Stomach (tissue), 9 donors: ENCODE measurements around the gene COX4I1. TPM values are rescaled to one million over a fixed set of nuclear protein-coding genes. Genes with fewer than 3 reads are reported as not detected.

Experiments
- DNase-seq, 2 donors: peaks; one replicate each; pipeline versions ENCODE4 v3.0.0 to v3.0.0-alpha.2; 2013 to 2019
- H3K27ac ChIP-seq, 5 donors: fragments of 200-600 bp in 4 of 5; sonication (generic) in 4 of 5; one replicate each; pipeline ENCODE4 v1.5.1; 2013 to 2019; ENCODE audit warnings: mild to moderate bottlenecking in 1 of 5, moderate library complexity in 1 of 5
- H3K27me3 ChIP-seq, 3 donors: fragments of 200-600 bp; sonication (generic); one replicate each; pipeline ENCODE4 v1.5.1; 2017 to 2019; ENCODE audit warnings: mixed run types in 1 of 3
- H3K36me3 ChIP-seq, 4 donors: fragments of 200-600 bp; sonication (generic); 1 replicate in 3 of 4; 2 replicates in 1 of 4; pipeline ENCODE4 v1.5.1; 2016 to 2019
- H3K4me1 ChIP-seq, 4 donors: fragments of 200-600 bp; sonication (generic); one replicate each; pipeline ENCODE4 v1.5.1; 2016 to 2019
- H3K4me3 ChIP-seq, 4 donors: fragments of 200-600 bp; sonication (generic) in 3 of 4; one replicate each; pipeline ENCODE4 v1.5.1; 2016 to 2019; ENCODE audit warnings: mild to moderate bottlenecking in 1 of 4
- H3K9me3 ChIP-seq, 4 donors: fragments of 200-600 bp; sonication (generic); one replicate each; pipeline ENCODE4 v1.5.1; 2016 to 2019
- EP300 ChIP-seq: sonication (generic); formaldehyde crosslinking; IDR thresholded peaks from one replicate; pipeline ENCODE4 v1.6.1; 2017; ENCODE audit warnings: antibody characterized with exemption
- POLR2A ChIP-seq, 4 donors: fragments of 450-650 bp; IDR thresholded peaks; one replicate each; pipeline ENCODE4 v1.6.1; 2016; ENCODE audit warnings: antibody characterized with exemption in 4 of 4, control low read depth in 2 of 4, mild to moderate bottlenecking in 1 of 4, moderate library complexity in 1 of 4
- POLR2AphosphoS5 ChIP-seq, 3 donors: sonication (generic); formaldehyde crosslinking; IDR thresholded peaks; one replicate each; pipeline ENCODE4 v1.6.1; 2016; ENCODE audit warnings: antibody characterized with exemption in 3 of 3
- WGBS, 5 donors: extraction: QIAGEN DNeasy Blood & Tissue Kit in 3 of 5; methylation state at CpG; one replicate each; pipeline versions ENCODE4 v1.1.5 to v1.1.7; 2013 to 2018; 5-methylcytosine and 5-hydroxymethylcytosine counted together
- intact Hi-C: fragments of 100-400 bp; cut with DNase I; formaldehyde crosslinking; loops from one replicate; pipeline ENCODE4 v1.15.1; 2023; ENCODE audit warnings: low total_unique reads
- polyA plus RNA-seq, 3 donors: library from polyadenylated mRNA; stranded (reverse); fragments of 200-250 nt; gene quantifications; one replicate each; pipeline ENCODE4 v1.2.3, GENCODE V29; 2013
- total RNA-seq, 5 donors: library from RNA; depleted of rRNA; stranded (reverse); fragments of >200 nt; gene quantifications; one replicate each; pipeline versions ENCODE4 v1.1.0 to v1.2.3, GENCODE V29; 2014 to 2016
- TF ChIP-seq, protein P1 (sequence below), 7 experiments: fragments of 450-650 bp in 4 of 7; fragments of 200-600 bp in 3 of 7; sonication (generic) in 3 of 7; IDR thresholded peaks; one replicate each; pipeline ENCODE4 v1.5.1; 2016 to 2019; ENCODE audit warnings: antibody characterized with exemption in 7 of 7, control low read depth in 2 of 7, mild to moderate bottlenecking in 1 of 7
- donor health status: healthy with polysubstance abuse.
- donor health status: Bipolar disorder and iron deficiency.
- donor health status: healthy.

Gene COX4I1
- total and polyA plus RNA-seq, 8 donors = 57.2 to 1,368 (median 668) TPM

DNA sequence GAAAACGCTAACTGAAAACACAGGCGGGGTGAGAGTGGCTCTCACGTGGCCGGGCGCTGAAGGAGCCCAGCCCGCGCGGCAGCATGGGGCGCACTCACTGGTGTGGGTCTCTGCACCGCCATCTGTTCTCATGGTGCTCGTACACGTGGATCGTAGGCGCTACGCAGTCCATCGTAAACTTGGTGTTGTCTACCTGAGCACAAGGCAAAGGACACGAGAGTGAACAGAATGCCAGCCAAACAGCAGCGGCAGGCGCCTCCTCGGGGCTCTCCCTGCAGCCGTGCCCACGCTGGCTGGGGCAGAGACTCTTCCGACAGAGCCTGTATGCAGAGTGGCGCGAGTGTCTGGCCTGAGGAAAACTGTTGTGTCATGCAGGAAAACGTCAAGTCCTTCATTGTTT, 19.2 kb upstream of the COX4I1 start:
- Histone ChIP-seq H3K9me3 (no peaks in the 10 kb centered on the region), H3K27me3 (no peaks in the 10 kb centered on the region), H3K27ac (no peak overlapping the region), H3K4me1 (peaks cover 9 to 17% (median 12%) of the 10 kb centered on the region in 4 donors), H3K36me3 (peaks cover 32 to 78% (median 67%) of the 10 kb centered on the region in 4 donors), H3K4me3 (no peak overlapping the region)
- no peak for TF ChIP-seq POLR2A (IDR thresholded peaks at IDR 0.05)
- TF ChIP-seq, protein P1, sequence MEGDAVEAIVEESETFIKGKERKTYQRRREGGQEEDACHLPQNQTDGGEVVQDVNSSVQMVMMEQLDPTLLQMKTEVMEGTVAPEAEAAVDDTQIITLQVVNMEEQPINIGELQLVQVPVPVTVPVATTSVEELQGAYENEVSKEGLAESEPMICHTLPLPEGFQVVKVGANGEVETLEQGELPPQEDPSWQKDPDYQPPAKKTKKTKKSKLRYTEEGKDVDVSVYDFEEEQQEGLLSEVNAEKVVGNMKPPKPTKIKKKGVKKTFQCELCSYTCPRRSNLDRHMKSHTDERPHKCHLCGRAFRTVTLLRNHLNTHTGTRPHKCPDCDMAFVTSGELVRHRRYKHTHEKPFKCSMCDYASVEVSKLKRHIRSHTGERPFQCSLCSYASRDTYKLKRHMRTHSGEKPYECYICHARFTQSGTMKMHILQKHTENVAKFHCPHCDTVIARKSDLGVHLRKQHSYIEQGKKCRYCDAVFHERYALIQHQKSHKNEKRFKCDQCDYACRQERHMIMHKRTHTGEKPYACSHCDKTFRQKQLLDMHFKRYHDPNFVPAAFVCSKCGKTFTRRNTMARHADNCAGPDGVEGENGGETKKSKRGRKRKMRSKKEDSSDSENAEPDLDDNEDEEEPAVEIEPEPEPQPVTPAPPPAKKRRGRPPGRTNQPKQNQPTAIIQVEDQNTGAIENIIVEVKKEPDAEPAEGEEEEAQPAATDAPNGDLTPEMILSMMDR (IDR thresholded peaks at IDR 0.05) = no peak
- TF ChIP-seq EP300 = no peak
- TF ChIP-seq POLR2AphosphoS5 (IDR thresholded peaks at IDR 0.05) = no peak
- WGBS, 5 donors = 91 to 93% (median 92%) methylated on average over 21 to 26 of the region's 26 CpGs
- DNase-seq = no peak
- intact Hi-C loops = no loop called here

GRCh38 chr16:85781156-85781555, 18.3 kb upstream of the COX4I1 start:
- Histone ChIP-seq H3K9me3 (no peaks in the 10 kb centered on the region), H3K36me3 (peaks cover 36 to 81% (median 68%) of the 10 kb centered on the region in 4 donors), H3K27ac (no peak overlapping the region), H3K27me3 (no peaks in the 10 kb centered on the region), H3K4me3 (no peak overlapping the region), H3K4me1 (peaks cover 9 to 17% (median 12%) of the 10 kb centered on the region in 4 donors)
- 86 to 93% (median 88%) methylated on average over 8 to 10 of the region's 10 CpGs for WGBS, 5 donors
- TF ChIP-seq POLR2AphosphoS5 (IDR thresholded peaks at IDR 0.05) = no peak
- TF ChIP-seq EP300 = no peak
- TF ChIP-seq, protein P1 (IDR thresholded peaks at IDR 0.05) = no peak
- intact Hi-C loops = no loop called here
- DNase-seq = no peak

- TF ChIP-seq, protein P1 (IDR thresholded peaks at IDR 0.05) = no peak
- peak in 1 of 3 donors; percentile 4 for TF ChIP-seq POLR2AphosphoS5 (IDR thresholded peaks at IDR 0.05)
- peak; percentile 64 to 85 for DNase-seq
- Histone ChIP-seq H3K27me3 (no peaks in the 10 kb centered on the region), H3K9me3 (no peaks in the 10 kb centered on the region), H3K27ac (peak overlapping the region in 2 of 5 donors; percentile 4 to 61), H3K4me1 (peaks cover 9 to 17% (median 12%) of the 10 kb centered on the region in 4 donors), H3K4me3 (no peak overlapping the region), H3K36me3 (peaks cover 40 to 85% (median 73%) of the 10 kb centered on the region in 4 donors)
- intact Hi-C loops = no loop called here
- WGBS, 5 donors = 32 to 63% (median 42%) methylated on average over 14 to 16 of the region's 16 CpGs
Observed at GRCh38 chr16:85781695-85782370, 17.7 kb upstream of the COX4I1 start.

- peaks cover 44 to 85% (median 76%) of the 10 kb centered on the region in 4 donors for H3K36me3 ChIP-seq
- TF ChIP-seq POLR2A (IDR thresholded peaks at IDR 0.05) = no peak
- no peak overlapping the region for H3K4me3 ChIP-seq
- DNase-seq = no peak
- H3K27me3 ChIP-seq = no peaks in the 10 kb centered on the region
- intact Hi-C loops = no loop called here
- H3K27ac ChIP-seq = peak overlapping the region in 1 of 5 donors; percentile 61
- H3K9me3 ChIP-seq = no peaks in the 10 kb centered on the region
- peaks cover 9 to 17% (median 12%) of the 10 kb centered on the region in 4 donors for H3K4me1 ChIP-seq
- WGBS, 5 donors = 64 to 77% (median 70%) methylated on average over 6 of the region's 6 CpGs
Observed at GRCh38 chr16:85782451-85782850, 17.0 kb upstream of the COX4I1 start.

GRCh38 chr16:85783441-85783840, 16.1 kb upstream of the COX4I1 start:
- Histone ChIP-seq H3K4me1 (peaks cover 9 to 17% (median 12%) of the 10 kb centered on the region in 4 donors), H3K9me3 (no peaks in the 10 kb centered on the region), H3K27me3 (no peaks in the 10 kb centered on the region), H3K36me3 (peaks cover 43 to 85% (median 76%) of the 10 kb centered on the region in 4 donors), H3K4me3 (no peak overlapping the region), H3K27ac (peak overlapping the region in 1 of 5 donors; percentile 61)
- intact Hi-C loops = no loop called here
- DNase-seq = no peak
- TF ChIP-seq POLR2AphosphoS5 (IDR thresholded peaks at IDR 0.05) (no peak), EP300 (no peak), POLR2A (IDR thresholded peaks at IDR 0.05) (no peak)
- TF ChIP-seq, protein P1 (IDR thresholded peaks at IDR 0.05) = no peak
- WGBS, 5 donors = 90 to 97% (median 95%) methylated on average over 8 of the region's 8 CpGs
